HG03103 (cell line): ENCODE results near the gene MTA1.

Source experiments
- ATAC-seq: cut with Tn5 transposase; IDR thresholded peaks from one replicate; pipeline ENCODE4 v1.9.1; 2021; ENCODE audit warnings: low read depth; ENCODE audit not compliant: unreplicated experiment

MTA1 gene

GRCh38 chr14:105386581-105387529 is 32.8 kb upstream of the MTA1 start:
- no peak for ATAC-seq

- no peak for ATAC-seq
Observed at GRCh38 chr14:105387530-105387922, 32.1 kb upstream of the MTA1 start.

- no peak for ATAC-seq
Observed at GRCh38 chr14:105388110-105388951, 31.3 kb upstream of the MTA1 start.

GRCh38 chr14:105388976-105389375 is 30.7 kb upstream of the MTA1 start:
- ATAC-seq, result no peak

GRCh38 chr14:105389534-105389933 is 30.1 kb upstream of the MTA1 start:
- ATAC-seq, result no peak

- no peak for ATAC-seq
Observed at GRCh38 chr14:105389976-105390848, 29.4 kb upstream of the MTA1 start.

- ATAC-seq, result no peak
Observed at GRCh38 chr14:105390849-105391500, 28.7 kb upstream of the MTA1 start.

- no peak for ATAC-seq
Observed at GRCh38 chr14:105391541-105391940, 28.1 kb upstream of the MTA1 start.

- no peak for ATAC-seq
Observed at GRCh38 chr14:105392131-105393090, 27.2 kb upstream of the MTA1 start.

- no peak for ATAC-seq
Observed at GRCh38 chr14:105393151-105393550, 26.5 kb upstream of the MTA1 start.

GRCh38 chr14:105394714-105395537 is 24.7 kb upstream of the MTA1 start:
- ATAC-seq, result no peak

GRCh38 chr14:105395538-105395854 is 24.1 kb upstream of the MTA1 start:
- ATAC-seq, result no peak

- no peak for ATAC-seq
Observed at GRCh38 chr14:105397350-105397931, 22.2 kb upstream of the MTA1 start.

GRCh38 chr14:105398044-105398725 is 21.4 kb upstream of the MTA1 start, which contains the start of gene TEX22:
TEX22 (plus strand) TSS chr14:105398538; CDS start chr14:105399341, 803 bp downstream.
- ATAC-seq, result peak; percentile 64

- ATAC-seq, result peak; percentile 29
Observed at GRCh38 chr14:105398726-105399465, 20.7 kb upstream of the MTA1 start.

- ATAC-seq, result no peak
Observed at GRCh38 chr14:105399466-105399775, 20.2 kb upstream of the MTA1 start.

GRCh38 chr14:105400016-105400415 is 19.6 kb upstream of the MTA1 start:
- no peak for ATAC-seq
